Upper lobe of left lung (tissue), 6 donors: ENCODE data around the gene ANKFN1. TPM values are rescaled to one million over a fixed set of nuclear protein-coding genes. Genes with fewer than 3 reads are reported as not detected.

Experiments
- ATAC-seq, 2 donors: fragments of 200-7000 bp; cut with Tn5 transposase; one replicate each; pipeline ENCODE4 v1.9.1; 2022; ENCODE audit warnings: mild to moderate bottlenecking in 2 of 2, moderate library complexity in 2 of 2; ENCODE audit not compliant: low FRiP score in 2 of 2
- DNase-seq, 2 donors: peaks; one replicate each; pipeline ENCODE4 v3.0.0-alpha.2; 2019 to 2020
- H3K27ac ChIP-seq, 4 donors: fragments of 200-600 bp; sonication (generic); one replicate each; pipeline ENCODE4 v1.5.1; 2016 to 2019
- H3K27me3 ChIP-seq, 4 donors: fragments of 200-600 bp; sonication (generic); one replicate each; pipeline ENCODE4 v1.5.1; 2017 to 2019
- H3K36me3 ChIP-seq, 4 donors: fragments of 200-600 bp; sonication (generic); one replicate each; pipeline ENCODE4 v1.5.1; 2016 to 2019
- H3K4me1 ChIP-seq, 4 donors: fragments of 200-600 bp; sonication (generic); one replicate each; pipeline ENCODE4 v1.5.1; 2018 to 2019
- H3K4me3 ChIP-seq, 4 donors: fragments of 200-600 bp; sonication (generic); one replicate each; pipeline ENCODE4 v1.5.1; 2017 to 2019; ENCODE audit warnings: mild to moderate bottlenecking in 2 of 4, moderate library complexity in 1 of 4
- H3K9me3 ChIP-seq, 4 donors: fragments of 200-600 bp; sonication (generic); one replicate each; pipeline ENCODE4 v1.5.1; 2018 to 2019
- CTCF ChIP-seq, 6 experiments: fragments of 450-650 bp in 4 of 6; fragments of 200-600 bp in 2 of 6; sonication (generic) in 2 of 6; IDR thresholded peaks; one replicate each; pipeline ENCODE4 v1.5.1; 2016 to 2019; ENCODE audit warnings: antibody characterized with exemption in 6 of 6
- EP300 ChIP-seq, 4 donors: sonication (generic); formaldehyde crosslinking; IDR thresholded peaks; one replicate each; pipeline ENCODE4 v1.5.1; 2017; ENCODE audit warnings: antibody characterized with exemption in 4 of 4, control low read depth in 2 of 4
- POLR2A ChIP-seq, 4 donors: fragments of 450-650 bp; IDR thresholded peaks; one replicate each; pipeline ENCODE4 v1.5.1; 2016 to 2017; ENCODE audit warnings: antibody characterized with exemption in 4 of 4, mild to moderate bottlenecking in 2 of 4
- POLR2AphosphoS5 ChIP-seq, 2 donors: sonication (generic); formaldehyde crosslinking; IDR thresholded peaks; one replicate each; pipeline ENCODE4 v1.5.1; 2017; ENCODE audit warnings: antibody characterized with exemption in 2 of 2
- WGBS, 2 donors: methylation state at CpG; one replicate each; pipeline ENCODE4 v1.1.5; 2017 to 2018; 5-methylcytosine and 5-hydroxymethylcytosine counted together
- total RNA-seq, 6 donors: library from RNA; depleted of rRNA in 4 of 6; stranded (reverse); fragments of >200 nt in 4 of 6; gene quantifications; one replicate each; pipeline versions ENCODE4 v1.1.0 to v1.2.1, GENCODE V29; 2016 to 2021
- donor health status: DM: no; HTN: no; CAD: no; lungs with moderate emphysema.
- donor health status: DM: no; HTN: yes; CAD: no; lungs with severe emphysema.

The ANKFN1 gene
- total RNA-seq, 6 donors from 2014 or later: 0.55 to 14.4 (median 2.6) TPM

- 85 to 86% methylated on average over 9 of the region's 9 CpGs for whole genome bisulfite sequencing, 2 donors
- H3K27ac ChIP-seq: no peak overlapping the region
- no peaks in the 10 kb centered on the region for H3K9me3 ChIP-seq
- no peaks in the 10 kb centered on the region for H3K4me1 ChIP-seq
- ATAC-seq: no peak
- TF ChIP-seq EP300 (IDR thresholded peaks at IDR 0.05) (no peak), POLR2AphosphoS5 (IDR thresholded peaks at IDR 0.05) (no peak), CTCF (IDR thresholded peaks at IDR 0.05) (no peak), POLR2A (IDR thresholded peaks at IDR 0.05) (no peak)
- no peak overlapping the region for H3K4me3 ChIP-seq
- H3K36me3 ChIP-seq: no peaks in the 10 kb centered on the region
- H3K27me3 ChIP-seq: no peaks in the 10 kb centered on the region
- no peak for DNase-seq
Observed at GRCh38 chr17:56121191-56122051, 31.9 kb upstream of the ANKFN1 start.

- Histone ChIP-seq H3K36me3 (no peaks in the 10 kb centered on the region), H3K27me3 (no peaks in the 10 kb centered on the region), H3K4me1 (no peaks in the 10 kb centered on the region), H3K4me3 (no peak overlapping the region), H3K27ac (no peak overlapping the region), H3K9me3 (no peaks in the 10 kb centered on the region)
- WGBS, 2 donors: 46 to 60% methylated on average over 14 of the region's 14 CpGs
- peak in 1 of 2 donors; percentile 42 for DNase-seq
- TF ChIP-seq EP300 (IDR thresholded peaks at IDR 0.05): no peak
- TF ChIP-seq POLR2A (IDR thresholded peaks at IDR 0.05): no peak
- peak in 3 of 6 experiments; percentile 19 to 27 (median 27) for TF ChIP-seq CTCF (IDR thresholded peaks at IDR 0.05)
- no peak for TF ChIP-seq POLR2AphosphoS5 (IDR thresholded peaks at IDR 0.05)
- ATAC-seq: peak in 1 of 2 donors; percentile 44
Observed at GRCh38 chr17:56125830-56126819, 27.1 kb upstream of the ANKFN1 start.

GRCh38 chr17:56130026-56130425 lies 23.2 kb upstream of the ANKFN1 start:
- ATAC-seq (no peak), DNase-seq (no peak)
- Histone ChIP-seq H3K9me3 (no peaks in the 10 kb centered on the region), H3K27me3 (no peaks in the 10 kb centered on the region), H3K36me3 (no peaks in the 10 kb centered on the region), H3K27ac (no peak overlapping the region), H3K4me1 (no peaks in the 10 kb centered on the region), H3K4me3 (no peak overlapping the region)
- no peak for TF ChIP-seq EP300 (IDR thresholded peaks at IDR 0.05)
- TF ChIP-seq CTCF (IDR thresholded peaks at IDR 0.05): no peak
- TF ChIP-seq POLR2AphosphoS5 (IDR thresholded peaks at IDR 0.05): no peak
- no peak for TF ChIP-seq POLR2A (IDR thresholded peaks at IDR 0.05)
- 83 to 85% methylated on average over 9 of the region's 9 CpGs for WGBS, 2 donors

GRCh38 chr17:56130631-56131030 lies 22.6 kb upstream of the ANKFN1 start:
- no peak overlapping the region for H3K27ac ChIP-seq
- no peaks in the 10 kb centered on the region for H3K9me3 ChIP-seq
- WGBS, 2 donors: 84 to 94% methylated on average over 1 of the region's 1 CpG
- ATAC-seq (no peak), DNase-seq (no peak)
- H3K4me1 ChIP-seq: no peaks in the 10 kb centered on the region
- TF ChIP-seq EP300 (IDR thresholded peaks at IDR 0.05) (no peak), POLR2AphosphoS5 (IDR thresholded peaks at IDR 0.05) (no peak), POLR2A (IDR thresholded peaks at IDR 0.05) (no peak), CTCF (IDR thresholded peaks at IDR 0.05) (no peak)
- no peaks in the 10 kb centered on the region for H3K36me3 ChIP-seq
- H3K4me3 ChIP-seq: no peak overlapping the region
- no peaks in the 10 kb centered on the region for H3K27me3 ChIP-seq
